SH-SY5Y (cell line): ENCODE measurements around the gene SPECC1L.

ENCODE experiments used
- GATA2 ChIP-seq: IDR thresholded peaks from 2 replicates; pipeline ENCODE4 v1.6.1; 2011; ENCODE audit warnings: mild to moderate bottlenecking, low read depth, low read length
- GATA3 ChIP-seq: IDR thresholded peaks from 2 replicates; pipeline ENCODE4 v1.6.1; 2011; ENCODE audit warnings: low read depth, mild to moderate bottlenecking, low read length, moderate library complexity

GRCh38 chr22:24235315-24235714, 35.3 kb upstream of the SPECC1L start:
- TF ChIP-seq GATA2 (no peak), GATA3 (no peak)
